ENCODE measurements around the gene MBNL2. TPM values are rescaled to one million over a fixed set of nuclear protein-coding genes. Genes with fewer than 3 reads are reported as not detected.

MBNL2 gene
- total RNA-seq, 2 donors from 2014 or later = 59.6 to 67.7 TPM

DNA sequence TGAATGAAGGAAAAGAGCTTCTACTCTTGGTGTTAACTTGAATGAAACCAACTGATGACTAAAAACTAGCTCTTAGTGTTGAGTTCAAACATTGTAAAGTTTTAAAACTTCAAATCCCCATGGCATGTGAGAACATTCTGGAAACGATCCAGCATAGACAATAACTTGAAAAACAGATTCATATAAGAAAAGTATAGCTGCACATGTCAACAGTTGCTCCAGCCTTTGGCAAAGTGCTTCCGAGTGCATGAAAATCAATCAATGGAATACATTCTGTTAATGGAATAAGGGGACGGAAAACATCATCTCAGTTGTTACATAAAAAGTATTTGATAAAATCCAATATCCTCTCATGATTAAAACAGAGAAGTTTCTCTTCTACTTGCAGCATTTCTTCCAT is 89.8 kb downstream of the MBNL2 start:
- TF ChIP-seq, protein P1, sequence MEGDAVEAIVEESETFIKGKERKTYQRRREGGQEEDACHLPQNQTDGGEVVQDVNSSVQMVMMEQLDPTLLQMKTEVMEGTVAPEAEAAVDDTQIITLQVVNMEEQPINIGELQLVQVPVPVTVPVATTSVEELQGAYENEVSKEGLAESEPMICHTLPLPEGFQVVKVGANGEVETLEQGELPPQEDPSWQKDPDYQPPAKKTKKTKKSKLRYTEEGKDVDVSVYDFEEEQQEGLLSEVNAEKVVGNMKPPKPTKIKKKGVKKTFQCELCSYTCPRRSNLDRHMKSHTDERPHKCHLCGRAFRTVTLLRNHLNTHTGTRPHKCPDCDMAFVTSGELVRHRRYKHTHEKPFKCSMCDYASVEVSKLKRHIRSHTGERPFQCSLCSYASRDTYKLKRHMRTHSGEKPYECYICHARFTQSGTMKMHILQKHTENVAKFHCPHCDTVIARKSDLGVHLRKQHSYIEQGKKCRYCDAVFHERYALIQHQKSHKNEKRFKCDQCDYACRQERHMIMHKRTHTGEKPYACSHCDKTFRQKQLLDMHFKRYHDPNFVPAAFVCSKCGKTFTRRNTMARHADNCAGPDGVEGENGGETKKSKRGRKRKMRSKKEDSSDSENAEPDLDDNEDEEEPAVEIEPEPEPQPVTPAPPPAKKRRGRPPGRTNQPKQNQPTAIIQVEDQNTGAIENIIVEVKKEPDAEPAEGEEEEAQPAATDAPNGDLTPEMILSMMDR (IDR thresholded peaks at IDR 0.05) = no peak
- Histone ChIP-seq H3K4me3 (no peak overlapping the region), H3K27me3 (replicated peaks; ENCODE audit: insufficient read depth) (no peaks in the 10 kb centered on the region), H3K9me3 (no peaks in the 10 kb centered on the region), H3K36me3 (no peaks in the 10 kb centered on the region), H3K27ac (no peak overlapping the region), H3K4me1 (ENCODE audit: control insufficient read depth in 1 of 2, low read depth in 2 of 2) (peaks cover 23 to 34% of the 10 kb centered on the region in 2 donors)
- ATAC-seq (ENCODE audit: insufficient number of reproducible peaks, low FRiP score, low read depth) = no peak
- no peak for DNase-seq (ENCODE audit: low spot score)

DNA sequence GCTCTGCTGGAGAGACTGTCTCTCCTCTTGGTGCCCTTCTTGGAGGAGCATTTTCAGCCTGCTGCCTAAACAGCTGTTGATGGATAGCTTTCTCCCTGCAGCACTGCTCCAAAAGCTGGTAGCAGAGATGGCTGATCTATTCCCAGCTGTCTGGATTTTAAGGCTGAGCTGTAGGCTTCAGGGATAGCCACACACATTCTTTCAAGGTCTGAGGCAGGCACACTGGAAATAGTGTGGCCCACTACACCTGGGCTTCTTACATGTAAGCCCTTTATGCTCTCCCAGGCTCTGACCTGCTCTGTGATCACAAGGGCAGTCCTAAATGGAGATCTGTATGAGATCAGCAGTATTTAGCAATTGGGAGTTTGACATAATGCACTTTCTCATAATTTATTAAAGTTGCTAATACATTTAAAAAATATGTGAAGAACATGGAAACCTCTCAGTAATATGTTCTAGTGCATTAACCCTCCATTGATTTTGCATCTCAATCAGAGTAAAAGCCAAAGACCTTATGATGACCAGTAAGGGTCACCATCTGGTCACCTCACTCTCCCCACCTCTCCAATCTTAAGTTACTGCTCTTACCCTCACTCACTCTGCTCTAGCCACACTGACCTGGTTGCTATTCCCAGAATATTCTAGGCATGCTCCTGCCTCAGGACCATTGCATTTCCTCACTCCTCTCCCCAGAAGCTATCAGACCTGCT is 91.6 kb downstream of the MBNL2 start:
- TF ChIP-seq, protein P1 (IDR thresholded peaks at IDR 0.05) = no peak
- Histone ChIP-seq H3K27ac (no peak overlapping the region), H3K9me3 (no peaks in the 10 kb centered on the region), H3K27me3 (replicated peaks; ENCODE audit: insufficient read depth) (no peaks in the 10 kb centered on the region), H3K4me3 (no peak overlapping the region), H3K4me1 (ENCODE audit: control insufficient read depth in 1 of 2, low read depth in 2 of 2) (peaks cover 9 to 30% of the 10 kb centered on the region in 2 donors), H3K36me3 (no peaks in the 10 kb centered on the region)
- DNase-seq (ENCODE audit: low spot score) = no peak
- ATAC-seq (ENCODE audit: insufficient number of reproducible peaks, low FRiP score, low read depth) = no peak

DNA sequence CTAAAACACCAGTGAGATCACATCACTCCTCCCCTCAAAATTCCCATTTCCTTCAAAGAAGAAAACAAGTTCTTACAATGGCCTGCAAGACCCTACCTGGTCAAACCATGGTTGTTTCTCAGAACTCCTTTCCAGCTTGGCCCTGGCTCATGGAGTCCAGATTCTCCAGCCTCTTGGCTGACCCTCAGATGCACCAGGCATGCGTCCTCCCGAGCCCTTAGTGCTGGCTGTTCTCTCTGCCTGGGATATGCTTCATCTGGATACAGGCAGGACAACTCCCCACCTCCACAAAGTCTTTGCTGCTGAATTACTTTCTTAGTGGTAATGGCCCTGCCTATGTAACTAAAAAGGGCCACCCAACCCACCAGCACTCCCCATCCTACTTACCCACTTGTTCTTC is 94.3 kb downstream of the MBNL2 start:
- Histone ChIP-seq H3K4me3 (no peak overlapping the region), H3K36me3 (no peaks in the 10 kb centered on the region), H3K27ac (no peak overlapping the region), H3K4me1 (ENCODE audit: control insufficient read depth in 1 of 2, low read depth in 2 of 2) (peaks cover 9 to 40% of the 10 kb centered on the region in 2 donors), H3K27me3 (replicated peaks; ENCODE audit: insufficient read depth) (no peaks in the 10 kb centered on the region), H3K9me3 (no peaks in the 10 kb centered on the region)
- no peak for DNase-seq (ENCODE audit: low spot score)
- TF ChIP-seq, protein P1 (IDR thresholded peaks at IDR 0.05) = no peak
- no peak for ATAC-seq (ENCODE audit: insufficient number of reproducible peaks, low FRiP score, low read depth)

DNA sequence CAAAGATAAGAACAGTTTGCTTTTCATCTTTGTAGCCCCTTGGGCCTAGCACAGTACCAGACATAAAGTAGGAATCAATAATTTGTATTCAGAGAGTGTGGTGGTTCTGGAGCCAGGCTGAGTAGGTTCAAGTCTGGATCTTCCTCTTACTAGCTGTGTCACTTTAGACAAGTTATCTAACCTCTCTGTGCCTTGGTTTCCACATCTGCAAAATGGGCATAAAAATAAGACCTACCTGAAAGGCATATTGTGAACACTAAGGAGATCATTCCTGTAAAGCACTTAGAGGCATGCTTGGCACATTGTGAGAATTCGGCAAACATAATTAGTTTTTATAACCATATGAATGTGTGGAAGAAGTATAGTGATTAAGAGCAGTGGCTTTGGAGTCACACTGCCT is 95.8 kb downstream of the MBNL2 start:
- H3K36me3 ChIP-seq = no peaks in the 10 kb centered on the region
- H3K9me3 ChIP-seq = no peaks in the 10 kb centered on the region
- TF ChIP-seq, protein P1 (IDR thresholded peaks at IDR 0.05) = no peak
- peaks cover 17 to 56% of the 10 kb centered on the region in 2 donors for H3K4me1 ChIP-seq (ENCODE audit: control insufficient read depth in 1 of 2, low read depth in 2 of 2)
- no peak for DNase-seq (ENCODE audit: low spot score)
- ATAC-seq (ENCODE audit: insufficient number of reproducible peaks, low FRiP score, low read depth) = no peak
- no peak overlapping the region for H3K4me3 ChIP-seq
- H3K27ac ChIP-seq = no peak overlapping the region
- H3K27me3 ChIP-seq (replicated peaks; ENCODE audit: insufficient read depth) = no peaks in the 10 kb centered on the region

DNA sequence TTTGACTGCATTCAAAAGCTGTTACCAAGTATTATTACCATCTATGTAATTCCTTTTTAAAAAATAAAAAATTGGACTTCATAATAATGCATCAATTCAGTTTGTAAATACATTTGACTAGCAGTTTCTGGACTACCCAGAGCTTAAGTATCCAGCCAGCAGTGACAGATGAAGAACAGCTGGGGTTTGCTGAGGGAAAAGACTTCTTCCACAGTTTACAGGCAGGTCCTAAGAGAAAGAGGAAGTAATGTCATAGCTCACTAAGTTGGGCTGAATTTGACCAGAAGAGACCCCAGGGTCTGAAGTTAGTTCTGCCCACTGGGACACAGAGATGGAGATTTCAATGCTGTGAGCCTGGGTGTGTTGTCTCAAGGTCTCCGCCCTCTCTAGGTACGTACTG is 96.4 kb downstream of the MBNL2 start:
- ATAC-seq (ENCODE audit: insufficient number of reproducible peaks, low FRiP score, low read depth) (no peak), DNase-seq (ENCODE audit: low spot score) (no peak)
- no peak overlapping the region for H3K4me3 ChIP-seq
- H3K27me3 ChIP-seq (replicated peaks; ENCODE audit: insufficient read depth) = no peaks in the 10 kb centered on the region
- H3K27ac ChIP-seq = no peak overlapping the region
- TF ChIP-seq, protein P1 (IDR thresholded peaks at IDR 0.05) = no peak
- H3K4me1 ChIP-seq (ENCODE audit: control insufficient read depth in 1 of 2, low read depth in 2 of 2) = peaks cover 17 to 57% of the 10 kb centered on the region in 2 donors
- no peaks in the 10 kb centered on the region for H3K36me3 ChIP-seq
- H3K9me3 ChIP-seq = no peaks in the 10 kb centered on the region
